GM12872 (cell line): ENCODE data around the gene ZC3H12C.

Experiments
- CTCF ChIP-seq: IDR thresholded peaks from 3 replicates; pipeline ENCODE4 v1.5.1; 2011; ENCODE audit warnings: low read depth, mild to moderate bottlenecking, low read length, moderate library complexity; ENCODE audit not compliant: insufficient read depth

Gene ZC3H12C

GRCh38 chr11:110125632-110126031, 32.4 kb downstream of the ZC3H12C start:
- TF ChIP-seq CTCF, result no peak

GRCh38 chr11:110126936-110127335, 33.7 kb downstream of the ZC3H12C start:
- TF ChIP-seq CTCF, result no peak

- TF ChIP-seq CTCF, result no peak
Observed at GRCh38 chr11:110128161-110128560, 35.0 kb downstream of the ZC3H12C start.

- no peak for TF ChIP-seq CTCF
Observed at GRCh38 chr11:110130642-110131238, 37.5 kb downstream of the ZC3H12C start.

GRCh38 chr11:110131386-110132123, 38.4 kb downstream of the ZC3H12C start:
- TF ChIP-seq CTCF, result no peak

- no peak for TF ChIP-seq CTCF
Observed at GRCh38 chr11:110133160-110133559, 40.0 kb downstream of the ZC3H12C start.

- TF ChIP-seq CTCF, result no peak
Observed at GRCh38 chr11:110134110-110134509, 40.9 kb downstream of the ZC3H12C start.
